Measurements from ENCODE around the gene YBEY. TPM values are rescaled to one million over a fixed set of nuclear protein-coding genes. Genes with fewer than 3 reads are reported as not detected.

YBEY gene
- total and polyA plus RNA-seq, 2 of the 13 experiments (the other 11 are each of a cell fraction or from before 2014, with no cell fraction given): 6.5 to 8.9 TPM

- 0 out of 2 replicates have a peak, but pooled peaks have one; percentile 12 for TF ChIP-seq ATF2 (CRISPR knock-in tag; IDR thresholded peaks at IDR 0.05)
- TF ChIP-seq MAFG (CRISPR knock-in tag; IDR thresholded peaks at IDR 0.05): no peak
- TF ChIP-seq KMT2B (CRISPR knock-in tag; IDR thresholded peaks at IDR 0.05): peak; percentile 47; the same call in 1 of the 2 replicates
- TF ChIP-seq CCDC6 (CRISPR knock-in tag; IDR thresholded peaks at IDR 0.05): peak; percentile 98
- 0 out of 2 replicates have a peak, but pooled peaks have one; percentile 38 for TF ChIP-seq ZNF503 (CRISPR knock-in tag; IDR thresholded peaks at IDR 0.05)
- TF ChIP-seq ZNF10 (CRISPR knock-in tag; IDR thresholded peaks at IDR 0.05; ENCODE audit: borderline replicate concordance, low read depth): no peak
- TF ChIP-seq GATAD1 (CRISPR knock-in tag; IDR thresholded peaks at IDR 0.05): peak; percentile 78
- TF ChIP-seq IRF1 (CRISPR knock-in tag; IDR thresholded peaks at IDR 0.05; ENCODE audit: low read depth): no peak
- TF ChIP-seq MATR3 (CRISPR knock-in tag; IDR thresholded peaks at IDR 0.05): no peak
- no peak for TF ChIP-seq GTF2F1 (IDR thresholded peaks at IDR 0.05; ENCODE audit: low read length)
- TF ChIP-seq RAD51 (IDR thresholded peaks at IDR 0.05; ENCODE audit: borderline replicate concordance): no peak
- TF ChIP-seq, protein P1, sequence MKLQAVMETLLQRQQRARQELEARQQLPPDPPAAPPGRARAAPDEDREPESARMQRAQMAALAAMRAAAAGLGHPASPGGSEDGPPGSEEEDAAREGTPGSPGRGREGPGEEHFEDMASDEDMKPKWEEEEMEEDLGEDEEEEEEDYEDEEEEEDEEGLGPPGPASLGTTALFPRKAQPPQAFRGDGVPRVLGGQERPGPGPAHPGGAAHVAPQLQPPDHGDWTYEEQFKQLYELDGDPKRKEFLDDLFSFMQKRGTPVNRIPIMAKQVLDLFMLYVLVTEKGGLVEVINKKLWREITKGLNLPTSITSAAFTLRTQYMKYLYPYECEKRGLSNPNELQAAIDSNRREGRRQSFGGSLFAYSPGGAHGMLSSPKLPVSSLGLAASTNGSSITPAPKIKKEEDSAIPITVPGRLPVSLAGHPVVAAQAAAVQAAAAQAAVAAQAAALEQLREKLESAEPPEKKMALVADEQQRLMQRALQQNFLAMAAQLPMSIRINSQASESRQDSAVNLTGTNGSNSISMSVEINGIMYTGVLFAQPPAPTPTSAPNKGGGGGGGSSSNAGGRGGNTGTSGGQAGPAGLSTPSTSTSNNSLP (IDR thresholded peaks at IDR 0.05; ENCODE audit: low read depth, low read length): no peak
- TF ChIP-seq, protein P2, sequence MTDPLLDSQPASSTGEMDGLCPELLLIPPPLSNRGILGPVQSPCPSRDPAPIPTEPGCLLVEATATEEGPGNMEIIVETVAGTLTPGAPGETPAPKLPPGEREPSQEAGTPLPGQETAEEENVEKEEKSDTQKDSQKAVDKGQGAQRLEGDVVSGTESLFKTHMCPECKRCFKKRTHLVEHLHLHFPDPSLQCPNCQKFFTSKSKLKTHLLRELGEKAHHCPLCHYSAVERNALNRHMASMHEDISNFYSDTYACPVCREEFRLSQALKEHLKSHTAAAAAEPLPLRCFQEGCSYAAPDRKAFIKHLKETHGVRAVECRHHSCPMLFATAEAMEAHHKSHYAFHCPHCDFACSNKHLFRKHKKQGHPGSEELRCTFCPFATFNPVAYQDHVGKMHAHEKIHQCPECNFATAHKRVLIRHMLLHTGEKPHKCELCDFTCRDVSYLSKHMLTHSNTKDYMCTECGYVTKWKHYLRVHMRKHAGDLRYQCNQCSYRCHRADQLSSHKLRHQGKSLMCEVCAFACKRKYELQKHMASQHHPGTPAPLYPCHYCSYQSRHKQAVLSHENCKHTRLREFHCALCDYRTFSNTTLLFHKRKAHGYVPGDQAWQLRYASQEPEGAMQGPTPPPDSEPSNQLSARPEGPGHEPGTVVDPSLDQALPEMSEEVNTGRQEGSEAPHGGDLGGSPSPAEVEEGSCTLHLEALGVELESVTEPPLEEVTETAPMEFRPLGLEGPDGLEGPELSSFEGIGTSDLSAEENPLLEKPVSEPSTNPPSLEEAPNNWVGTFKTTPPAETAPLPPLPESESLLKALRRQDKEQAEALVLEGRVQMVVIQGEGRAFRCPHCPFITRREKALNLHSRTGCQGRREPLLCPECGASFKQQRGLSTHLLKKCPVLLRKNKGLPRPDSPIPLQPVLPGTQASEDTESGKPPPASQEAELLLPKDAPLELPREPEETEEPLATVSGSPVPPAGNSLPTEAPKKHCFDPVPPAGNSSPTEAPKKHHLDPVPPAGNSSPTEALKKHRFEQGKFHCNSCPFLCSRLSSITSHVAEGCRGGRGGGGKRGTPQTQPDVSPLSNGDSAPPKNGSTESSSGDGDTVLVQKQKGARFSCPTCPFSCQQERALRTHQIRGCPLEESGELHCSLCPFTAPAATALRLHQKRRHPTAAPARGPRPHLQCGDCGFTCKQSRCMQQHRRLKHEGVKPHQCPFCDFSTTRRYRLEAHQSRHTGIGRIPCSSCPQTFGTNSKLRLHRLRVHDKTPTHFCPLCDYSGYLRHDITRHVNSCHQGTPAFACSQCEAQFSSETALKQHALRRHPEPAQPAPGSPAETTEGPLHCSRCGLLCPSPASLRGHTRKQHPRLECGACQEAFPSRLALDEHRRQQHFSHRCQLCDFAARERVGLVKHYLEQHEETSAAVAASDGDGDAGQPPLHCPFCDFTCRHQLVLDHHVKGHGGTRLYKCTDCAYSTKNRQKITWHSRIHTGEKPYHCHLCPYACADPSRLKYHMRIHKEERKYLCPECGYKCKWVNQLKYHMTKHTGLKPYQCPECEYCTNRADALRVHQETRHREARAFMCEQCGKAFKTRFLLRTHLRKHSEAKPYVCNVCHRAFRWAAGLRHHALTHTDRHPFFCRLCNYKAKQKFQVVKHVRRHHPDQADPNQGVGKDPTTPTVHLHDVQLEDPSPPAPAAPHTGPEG (CRISPR knock-in tag; IDR thresholded peaks at IDR 0.05): peak; percentile 42; the same call in 1 of the 2 replicates
- no peak for TF ChIP-seq ZNF326 (CRISPR knock-in tag; IDR thresholded peaks at IDR 0.05; ENCODE audit: borderline replicate concordance)
- no peak for TF ChIP-seq FOXC1 (CRISPR knock-in tag; IDR thresholded peaks at IDR 0.05; ENCODE audit: borderline replicate concordance)
- peak; percentile 89 for TF ChIP-seq POLR2G (IDR thresholded peaks at IDR 0.05; ENCODE audit: low read depth, low read length)
- TF ChIP-seq NFATC3 (CRISPR knock-in tag; IDR thresholded peaks at IDR 0.05): no peak
- peak; percentile 86 for TF ChIP-seq HDAC1 (CRISPR knock-in tag; IDR thresholded peaks at IDR 0.05)
These were observed 37.7 kb downstream of the YBEY start, which contains the start of the genes C21orf58 and PCNT (continued) for GRCh38 chr21:46323710-46324389.
